HG02884 (cell line): ENCODE data around the gene B3GALT4.
A peak's percentile ranks its signal among the peaks of the same experiment; 100 is the strongest.
"Not testable (repeated sequence)": the region's sequence is repeated elsewhere in the genome, so short reads cannot be mapped to it uniquely, and the experiment has no call there.

ENCODE experiments used
- ATAC-seq: cut with Tn5 transposase; IDR thresholded peaks from one replicate; pipeline ENCODE4 v1.9.1; 2021; ENCODE audit warnings: mild to moderate bottlenecking, moderate library complexity; ENCODE audit not compliant: unreplicated experiment

B3GALT4 gene

DNA sequence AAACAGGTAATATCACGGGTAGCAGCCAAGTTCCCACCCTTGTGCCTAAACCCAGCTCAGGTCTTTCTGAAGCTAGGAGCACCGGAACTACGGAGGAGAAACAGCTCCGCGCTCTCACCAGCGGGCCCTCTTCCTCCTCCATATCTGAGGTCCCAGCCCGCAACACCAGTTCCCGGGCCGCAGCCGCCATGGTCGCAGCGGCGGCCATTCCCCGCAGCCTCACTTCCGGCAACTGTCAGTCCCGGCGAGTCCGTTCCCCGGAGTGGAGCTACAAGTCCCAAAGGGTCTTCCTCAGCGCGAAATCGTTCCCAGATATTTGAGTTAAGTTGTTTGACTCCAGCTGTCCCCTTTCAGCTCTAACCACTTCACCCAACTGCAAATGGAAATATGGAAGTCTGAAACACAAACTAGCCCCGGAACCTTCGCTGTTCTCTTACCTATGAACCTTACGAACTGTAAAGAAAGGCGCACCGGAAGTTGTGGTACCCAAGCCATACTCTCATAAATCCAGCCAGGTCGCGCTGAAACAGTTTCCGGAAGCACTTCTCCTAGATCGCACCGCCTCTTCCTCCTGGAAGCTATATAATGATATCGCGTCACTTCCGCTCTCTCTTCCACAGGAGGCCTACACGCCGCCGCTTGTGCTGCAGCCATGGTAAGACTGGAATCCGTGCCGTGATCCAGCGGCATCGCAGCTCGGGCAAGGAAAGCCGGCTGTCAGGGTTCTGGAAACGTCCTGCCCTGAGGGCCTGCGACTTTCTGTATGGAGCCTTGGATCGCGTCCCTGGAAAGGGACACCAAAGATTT lies 5.3 kb upstream of the B3GALT4 start, which contains the start of the genes RPS18 and VPS52:
Gene RPS18, plus strand, starts transcription at position 608 of the 807 bp plus-strand sequence. Its CDS starts 45 bp downstream, at position 653.
Gene VPS52, minus strand, starts transcription at position 409 of the 807 bp plus-strand sequence. Its CDS starts 201 bp downstream, at position 208.
- ATAC-seq = peak; percentile 79

DNA sequence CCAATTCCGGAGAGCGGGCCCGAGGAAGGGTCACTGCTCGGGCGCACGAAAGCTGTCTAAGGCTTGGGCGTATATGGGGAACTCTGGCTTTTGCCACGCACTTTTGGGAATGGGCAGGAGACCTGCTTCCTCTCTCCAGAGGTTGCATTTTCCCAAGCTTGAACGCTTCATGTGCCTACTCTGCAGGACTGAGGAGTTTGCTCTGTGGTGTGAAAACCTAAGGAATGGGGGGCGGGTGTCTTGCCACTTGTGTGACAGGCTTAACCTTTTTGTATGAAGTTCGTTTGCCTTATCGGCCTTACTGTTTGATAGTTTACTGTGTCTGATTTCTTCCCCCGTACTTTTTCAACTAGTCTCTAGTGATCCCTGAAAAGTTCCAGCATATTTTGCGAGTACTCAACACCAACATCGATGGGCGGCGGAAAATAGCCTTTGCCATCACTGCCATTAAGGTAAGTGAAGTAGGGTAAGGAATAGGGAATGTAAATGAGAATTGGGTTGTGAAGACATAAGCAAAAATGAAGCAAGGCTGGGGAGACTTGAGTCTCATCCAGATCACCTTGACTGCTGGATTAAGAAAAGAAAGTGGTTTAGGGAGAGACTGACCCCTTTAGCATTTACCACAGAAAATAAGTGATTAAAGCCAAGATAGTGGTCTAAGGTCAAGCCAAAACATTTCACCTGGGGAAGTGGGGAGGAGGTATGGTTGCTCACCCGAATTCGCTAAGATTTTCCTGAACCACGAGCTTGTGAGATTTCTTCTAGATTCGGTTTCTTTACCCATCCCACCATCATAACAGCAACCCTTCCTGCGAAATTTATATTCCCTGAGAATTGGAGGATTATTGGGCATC lies 4.4 kb upstream of the B3GALT4 start:
- ATAC-seq = no peak

DNA sequence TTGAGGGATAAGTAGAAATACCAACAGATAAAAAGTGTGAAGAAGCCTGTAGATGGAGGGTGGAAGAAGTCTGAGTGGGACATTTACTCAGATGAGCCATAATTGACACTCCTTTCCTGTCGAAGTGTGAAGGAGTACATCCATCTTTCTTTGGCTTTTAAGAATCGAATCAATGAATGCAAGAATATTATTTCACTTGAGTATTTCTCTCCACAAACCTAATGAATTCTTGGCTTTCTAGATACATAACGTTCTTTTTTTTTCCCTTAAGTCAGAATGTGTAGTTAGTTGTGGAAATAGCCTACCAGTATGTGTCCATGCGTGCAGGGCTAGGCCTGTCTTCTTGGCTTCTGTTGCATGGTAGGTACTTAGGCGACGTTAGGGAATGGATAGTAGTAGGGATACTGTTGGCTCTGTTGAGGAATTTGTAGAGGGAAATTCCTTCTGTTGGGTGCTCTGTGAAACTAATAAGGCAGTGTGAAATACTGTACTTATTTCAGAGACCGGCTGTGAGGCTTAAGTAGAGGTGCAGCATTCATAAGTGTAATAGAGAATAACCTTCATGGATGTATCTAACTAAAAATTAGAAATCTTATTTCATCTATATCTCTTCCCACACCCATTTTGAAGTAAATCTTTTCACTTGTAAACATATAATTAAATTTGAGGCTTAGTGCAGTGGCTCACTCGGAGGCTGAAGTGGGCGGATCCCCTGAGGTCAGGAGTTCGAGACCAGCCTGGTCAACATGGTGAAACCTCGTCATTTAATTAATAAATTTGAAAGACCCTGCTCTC lies 3.6 kb upstream of the B3GALT4 start:
- no peak for ATAC-seq

DNA sequence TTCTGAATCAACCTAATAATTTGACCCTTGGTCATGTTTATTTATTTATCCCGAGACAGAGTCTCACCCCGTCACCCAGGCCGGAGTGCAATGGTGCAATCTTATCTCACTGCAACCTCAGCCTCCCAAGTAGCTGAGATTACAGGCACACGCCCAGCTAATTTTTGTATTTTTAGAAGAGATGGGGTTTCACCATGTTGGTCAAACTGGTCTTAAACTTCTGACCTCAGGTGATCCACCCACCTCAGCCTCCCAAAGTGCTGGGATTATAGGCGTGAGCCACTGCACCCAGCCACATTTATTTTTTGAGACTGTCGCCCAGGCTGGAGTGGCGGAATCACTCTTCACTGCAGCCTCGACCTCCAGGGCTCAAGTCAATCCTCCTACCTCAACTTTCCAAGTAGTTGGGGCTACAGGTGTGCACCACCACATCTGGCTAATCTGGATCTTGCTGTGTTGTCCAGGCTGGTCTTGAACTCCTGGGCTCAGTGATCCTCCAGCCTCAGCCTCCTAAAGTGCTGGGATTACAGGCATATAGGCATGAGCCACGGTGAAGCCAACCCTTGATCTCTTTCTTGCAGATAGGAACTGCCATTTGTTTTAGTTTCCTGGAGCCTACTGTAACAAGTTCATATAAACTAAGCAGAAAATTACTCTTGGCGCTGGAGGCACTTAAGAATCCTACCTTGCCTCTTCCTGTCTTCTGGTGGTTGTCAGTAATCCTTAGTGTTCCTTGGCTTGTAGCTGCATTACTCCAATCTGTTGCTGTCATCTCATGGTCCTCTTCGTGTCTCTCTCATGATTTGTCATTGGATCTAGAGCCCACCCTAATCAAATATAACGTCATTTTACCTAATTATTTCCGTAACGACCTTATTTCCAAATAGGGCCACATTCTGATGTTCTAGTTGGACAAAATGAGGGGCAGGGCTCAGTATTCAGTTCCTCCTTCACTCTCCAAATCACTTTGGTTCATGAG lies 2.7 kb upstream of the B3GALT4 start:
- no peak for ATAC-seq

DNA sequence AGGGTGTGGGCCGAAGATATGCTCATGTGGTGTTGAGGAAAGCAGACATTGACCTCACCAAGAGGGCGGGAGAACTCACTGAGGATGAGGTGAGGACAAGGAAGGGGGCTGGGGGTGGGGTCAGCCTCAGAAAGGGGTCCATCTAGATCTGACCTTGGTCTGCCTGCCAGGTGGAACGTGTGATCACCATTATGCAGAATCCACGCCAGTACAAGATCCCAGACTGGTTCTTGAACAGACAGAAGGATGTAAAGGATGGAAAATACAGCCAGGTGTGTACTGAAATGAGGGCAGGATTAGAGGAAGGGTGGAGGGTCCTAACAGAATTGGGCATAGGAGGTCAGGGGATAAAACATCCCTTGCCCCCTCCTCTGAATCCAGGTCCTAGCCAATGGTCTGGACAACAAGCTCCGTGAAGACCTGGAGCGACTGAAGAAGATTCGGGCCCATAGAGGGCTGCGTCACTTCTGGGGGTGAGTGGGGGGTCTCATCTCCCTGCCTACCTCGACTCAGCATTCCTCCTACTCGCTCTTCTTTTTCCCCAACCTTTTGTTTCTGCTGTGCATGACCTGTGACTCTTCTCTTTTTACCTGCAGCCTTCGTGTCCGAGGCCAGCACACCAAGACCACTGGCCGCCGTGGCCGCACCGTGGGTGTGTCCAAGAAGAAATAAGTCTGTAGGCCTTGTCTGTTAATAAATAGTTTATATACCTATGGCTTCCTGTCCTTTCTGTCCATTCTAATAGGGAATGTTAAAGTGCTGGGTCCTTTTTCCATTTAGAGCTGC lies 935 bp upstream of the B3GALT4 start:
- not testable (repeated sequence) for ATAC-seq

DNA sequence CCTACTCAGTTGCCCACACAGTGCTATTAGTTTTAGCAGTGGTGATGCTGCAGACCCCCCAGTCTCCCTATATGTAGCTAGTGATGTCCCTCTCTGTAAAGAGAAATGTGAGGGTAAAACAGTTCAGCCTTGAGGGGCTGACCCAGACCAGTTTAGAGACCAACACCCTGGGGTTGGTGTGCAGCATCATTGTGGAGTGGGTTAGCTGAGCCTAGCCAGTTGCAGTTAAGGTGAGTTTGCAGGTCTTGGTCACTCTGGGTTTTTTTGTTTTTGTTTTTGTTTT lies 401 bp upstream of the B3GALT4 start:
- no peak for ATAC-seq

DNA sequence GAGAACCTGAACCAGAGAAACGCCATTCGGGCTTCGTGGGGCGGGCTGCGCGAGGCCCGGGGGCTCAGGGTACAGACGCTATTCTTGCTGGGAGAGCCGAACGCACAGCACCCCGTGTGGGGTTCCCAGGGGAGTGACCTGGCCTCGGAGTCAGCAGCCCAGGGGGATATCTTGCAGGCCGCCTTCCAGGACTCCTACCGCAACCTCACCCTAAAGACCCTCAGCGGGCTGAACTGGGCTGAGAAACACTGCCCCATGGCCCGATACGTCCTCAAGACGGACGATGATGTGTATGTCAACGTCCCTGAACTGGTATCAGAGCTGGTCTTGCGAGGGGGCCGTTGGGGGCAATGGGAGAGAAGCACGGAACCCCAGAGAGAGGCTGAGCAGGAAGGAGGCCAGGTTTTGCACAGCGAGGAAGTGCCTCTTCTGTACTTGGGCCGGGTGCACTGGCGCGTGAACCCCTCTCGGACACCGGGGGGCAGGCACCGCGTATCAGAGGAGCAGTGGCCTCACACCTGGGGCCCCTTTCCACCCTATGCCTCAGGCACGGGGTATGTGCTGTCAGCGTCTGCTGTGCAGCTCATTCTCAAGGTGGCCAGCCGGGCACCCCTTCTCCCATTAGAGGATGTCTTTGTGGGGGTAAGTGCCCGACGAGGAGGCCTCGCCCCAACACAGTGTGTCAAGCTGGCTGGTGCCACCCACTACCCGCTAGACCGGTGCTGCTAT lies 904 bp downstream of the B3GALT4 start:
- no peak for ATAC-seq

DNA sequence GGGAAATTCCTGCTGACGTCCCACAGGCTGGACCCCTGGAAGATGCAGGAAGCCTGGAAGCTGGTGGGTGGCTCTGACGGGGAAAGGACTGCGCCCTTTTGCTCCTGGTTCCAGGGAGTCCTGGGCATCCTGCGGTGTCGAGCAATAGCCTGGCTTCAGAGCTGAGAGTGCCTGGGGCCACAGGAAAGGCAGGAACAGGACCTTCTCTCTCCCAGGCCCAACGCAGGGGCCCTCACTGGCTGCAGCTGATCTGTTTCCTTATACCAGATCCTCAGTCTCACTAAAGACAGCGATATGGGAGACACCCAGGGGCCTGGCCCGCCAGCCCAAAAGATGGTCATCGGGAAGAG lies 1.4 kb downstream of the B3GALT4 start:
- no peak for ATAC-seq

DNA sequence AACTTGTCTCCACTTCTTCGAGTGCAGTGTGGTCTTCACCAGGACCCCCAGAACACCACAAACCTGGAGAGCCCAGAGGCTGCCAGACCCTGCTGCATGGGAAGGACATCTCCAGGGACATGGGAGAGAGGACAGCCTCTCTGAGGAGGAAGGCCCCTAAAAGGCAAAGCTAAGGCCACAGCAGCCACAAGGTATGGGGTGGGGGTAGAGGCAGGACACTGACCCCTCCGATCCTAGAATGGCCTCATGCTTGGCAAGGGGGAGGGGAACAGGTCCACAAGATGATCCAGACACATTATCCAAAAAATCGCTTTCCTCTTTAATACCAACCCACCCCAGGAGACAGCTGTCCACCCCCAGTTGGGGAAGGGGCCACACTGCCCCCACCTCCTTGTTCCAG lies 1.9 kb downstream of the B3GALT4 start:
- ATAC-seq = no peak

DNA sequence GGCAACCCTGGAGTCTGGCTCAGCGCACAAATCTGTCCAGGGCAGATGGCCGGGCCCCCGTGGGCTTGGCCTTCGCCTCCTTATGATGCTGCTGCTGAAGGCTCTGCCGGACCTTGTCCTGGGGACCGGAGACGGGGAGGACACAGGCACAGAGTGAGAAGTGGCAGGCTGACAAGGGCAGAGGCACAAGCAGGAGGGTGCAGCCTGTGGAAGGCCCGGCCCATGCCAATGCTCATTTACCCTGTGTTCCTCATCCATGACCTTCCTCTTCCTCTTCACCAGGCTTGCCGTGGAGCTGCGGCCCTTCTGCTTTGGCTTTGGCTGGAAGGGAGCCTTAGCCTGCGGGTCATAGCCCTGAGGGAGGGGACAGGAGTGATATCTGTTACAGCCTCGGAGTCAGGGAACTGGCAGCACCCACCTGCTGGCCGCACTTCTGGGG lies 2.4 kb downstream of the B3GALT4 start:
- ATAC-seq = no peak

DNA sequence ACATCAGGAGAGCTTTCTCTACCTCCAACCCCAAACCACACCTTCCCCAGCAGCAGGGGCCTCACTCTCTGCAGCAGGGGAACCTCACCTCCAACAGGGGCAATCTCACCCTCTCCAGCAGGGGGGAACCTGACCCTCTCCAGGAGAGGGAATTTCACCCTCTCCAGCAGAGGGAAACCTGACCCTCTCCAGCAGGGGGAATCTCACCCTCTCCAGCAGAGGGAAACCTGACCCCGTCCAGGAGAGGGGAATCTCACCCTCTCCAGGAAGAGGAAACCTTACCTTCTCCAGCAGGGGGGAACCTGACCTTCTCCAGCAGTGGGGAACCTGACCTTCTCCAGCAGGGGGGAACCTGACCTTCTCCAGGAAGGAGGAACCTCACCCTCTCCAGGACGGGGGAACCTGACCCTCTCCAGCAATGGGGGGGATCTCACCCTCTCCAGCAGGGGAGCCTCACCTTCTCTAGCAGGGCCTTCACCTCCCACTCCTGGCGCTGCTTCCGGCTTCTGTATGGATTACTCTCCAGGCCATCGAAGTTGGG lies 3.1 kb downstream of the B3GALT4 start:
- ATAC-seq = no peak

DNA sequence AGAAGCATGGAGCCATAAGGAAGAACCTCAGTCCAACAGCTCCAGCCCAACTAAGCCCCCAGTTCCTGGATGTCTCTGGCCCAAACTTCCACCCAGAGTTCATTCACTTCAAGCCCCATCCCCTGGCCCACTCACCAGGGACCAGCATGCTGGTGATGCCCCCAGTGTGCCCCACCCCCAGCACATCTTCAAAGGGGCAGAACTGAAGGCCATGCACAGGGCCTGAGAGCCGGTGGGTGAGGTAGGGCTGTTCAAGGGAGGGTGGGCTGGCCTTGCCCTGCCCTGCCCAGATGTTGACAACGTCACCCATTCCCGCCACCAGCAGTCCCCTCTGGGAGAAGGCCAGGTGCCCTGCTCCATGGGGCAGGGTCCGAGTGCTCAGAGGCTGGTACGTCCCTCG lies 3.6 kb downstream of the B3GALT4 start:
- no peak for ATAC-seq

DNA sequence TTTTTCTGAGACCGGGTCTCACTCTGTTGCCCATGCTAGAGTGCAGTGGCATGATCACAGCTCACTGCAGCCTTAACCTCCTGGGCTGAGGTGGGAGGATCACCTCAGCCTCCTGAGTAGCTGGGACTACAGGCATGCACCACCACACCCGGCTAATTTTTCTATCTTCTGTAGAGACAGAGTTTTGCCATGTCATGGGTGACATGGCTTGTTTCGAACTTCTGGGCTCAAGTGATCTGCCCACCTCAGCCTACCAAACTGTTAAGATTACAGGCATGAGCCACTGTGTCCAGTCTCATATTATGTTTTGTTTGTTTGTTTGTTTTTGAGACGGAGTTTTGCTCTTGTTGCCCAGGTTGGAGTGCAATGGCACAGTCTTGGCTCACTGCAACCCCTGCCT lies 8.3 kb downstream of the B3GALT4 start:
- not testable (repeated sequence) for ATAC-seq

DNA sequence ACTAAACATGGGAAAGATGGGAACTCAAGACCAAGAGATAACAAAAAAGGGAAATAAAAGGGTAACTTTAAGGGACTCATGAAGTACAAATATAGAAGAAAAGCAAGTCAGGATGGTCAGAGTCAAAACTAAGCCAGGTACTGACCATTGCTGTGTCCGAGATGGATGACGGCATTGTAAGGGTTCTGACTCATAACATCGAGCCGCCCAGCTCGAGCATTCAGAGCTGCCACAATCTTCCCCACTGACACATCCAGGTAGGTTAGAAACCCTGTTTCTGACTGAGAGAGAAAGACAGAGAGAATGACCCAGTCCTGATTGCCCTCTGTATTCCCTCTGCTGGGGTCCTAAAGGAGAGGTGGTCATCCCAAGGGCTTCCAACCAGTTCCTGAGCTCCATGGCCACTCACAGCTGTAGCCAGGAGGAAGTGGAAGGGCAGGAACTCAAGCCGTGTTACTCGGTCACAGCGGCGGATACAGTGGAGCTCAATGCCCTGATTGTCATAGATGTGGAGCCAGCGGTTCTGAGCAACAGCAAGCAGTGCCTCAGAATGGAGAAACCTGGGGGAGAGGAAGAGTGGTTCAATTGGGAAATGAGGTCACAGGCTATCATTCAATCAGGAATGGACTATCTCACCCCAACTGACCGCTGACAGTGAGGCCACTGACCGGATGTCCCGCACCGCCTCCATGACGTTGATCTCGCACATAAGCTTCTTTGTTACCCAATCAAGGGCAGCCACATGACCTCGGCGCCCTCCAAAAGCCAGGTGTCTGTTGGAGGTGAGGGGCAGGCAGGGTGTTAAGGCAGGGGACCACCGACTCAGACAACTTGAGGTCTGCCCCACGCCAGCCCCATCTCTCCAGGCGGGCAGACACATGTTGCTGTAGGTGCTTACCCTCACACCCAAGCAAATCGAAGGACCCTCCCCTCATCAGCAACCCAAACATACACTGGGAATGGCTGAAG lies 10.3 kb downstream of the B3GALT4 start:
- ATAC-seq = no peak

DNA sequence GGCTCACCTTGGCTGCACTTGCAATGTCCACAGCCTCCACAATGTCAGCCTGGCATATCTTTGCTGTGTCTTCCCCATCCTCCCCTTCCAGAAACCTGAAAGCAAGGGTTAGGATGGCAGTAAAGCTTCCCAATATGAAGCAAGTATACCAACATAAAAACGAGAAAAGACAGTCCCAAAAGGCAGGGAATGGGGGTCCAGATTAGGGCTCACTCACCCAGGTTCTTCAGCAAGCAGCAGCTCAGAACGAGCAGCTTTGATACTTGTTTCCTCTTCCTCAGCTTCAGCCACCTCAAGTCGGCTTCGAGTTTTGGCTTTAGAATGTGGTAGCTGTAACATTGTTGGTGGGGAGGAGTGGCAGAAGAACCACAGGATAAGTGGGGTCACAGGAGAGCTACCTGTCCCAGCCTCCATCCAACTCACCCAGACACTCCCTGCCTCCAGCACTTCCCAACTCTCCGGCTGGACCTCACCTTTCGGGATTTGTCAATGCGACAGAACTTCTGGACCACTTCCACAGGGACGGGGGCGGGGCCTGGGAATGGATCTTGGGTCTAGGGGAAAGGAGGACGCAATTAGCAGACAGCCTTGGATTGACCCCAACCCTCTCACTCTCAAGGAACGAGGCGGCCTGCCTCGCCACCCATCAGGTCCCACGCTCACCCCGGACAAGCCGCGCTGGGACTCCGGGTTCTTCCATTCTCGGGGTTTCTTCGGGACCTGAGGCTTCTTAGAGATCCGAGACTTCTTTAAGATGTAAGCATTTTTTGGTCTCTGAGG lies 11.4 kb downstream of the B3GALT4 start:
- ATAC-seq = no peak
